ENCODE measurements around the gene ZFP69B. TPM values are rescaled to one million over a fixed set of nuclear protein-coding genes. Genes with fewer than 3 reads are reported as not detected.

Gene ZFP69B
- total RNA-seq, 1 donor from 2014 or later, result 11.8 TPM

Other genes starting within 250 kb of the ZFP69B start
- gene TMCO2, start 202.5 kb upstream of the ZFP69B start, total RNA-seq, result not detected
- 54.2 TPM for gene ZMPSTE24, start 192.2 kb upstream of the ZFP69B start, total RNA-seq
- gene COL9A2, start 133.2 kb upstream of the ZFP69B start, total RNA-seq, result 6.9 TPM
- gene SMAP2, start 76.7 kb upstream of the ZFP69B start, total RNA-seq, result 28.1 TPM
- 19.2 TPM for gene ZFP69, start 26.8 kb downstream of the ZFP69B start, total RNA-seq
- 28.5 TPM for gene EXO5, start 58.3 kb downstream of the ZFP69B start, total RNA-seq
- 7.7 TPM for gene ZNF684, start 81.2 kb downstream of the ZFP69B start, total RNA-seq
- 24.1 TPM for gene RIMS3, start 215.2 kb downstream of the ZFP69B start, total RNA-seq
- gene NFYC, start 241.2 kb downstream of the ZFP69B start, total RNA-seq, result 31.8 TPM

All from frontal cortex (tissue), 1 donor.